Suprapubic skin (tissue), 4 donors: Measurements from ENCODE around the gene TSC22D4. TPM values are rescaled to one million over a fixed set of nuclear protein-coding genes. Genes with fewer than 3 reads are reported as not detected.
A peak's percentile ranks its signal among the peaks of the same experiment; 100 is the strongest.
"Not testable (repeated sequence)": the region's sequence is repeated elsewhere in the genome, so short reads cannot be mapped to it uniquely, and the experiment has no call there.

ENCODE experiments used
- DNase-seq, 2 donors: peaks; one replicate each; pipeline ENCODE4 v3.0.0-alpha.2; 2019; ENCODE audit warnings: low spot score in 2 of 2
- H3K27ac ChIP-seq: fragments of 200-600 bp; sonication (generic); one replicate; pipeline ENCODE4 v1.5.1; 2019
- H3K27me3 ChIP-seq: fragments of 200-600 bp; sonication (generic); one replicate; pipeline ENCODE4 v1.5.1; 2019
- H3K36me3 ChIP-seq: fragments of 200-600 bp; sonication (generic); one replicate; pipeline ENCODE4 v1.5.1; 2019
- H3K4me1 ChIP-seq: fragments of 200-600 bp; sonication (generic); one replicate; pipeline ENCODE4 v1.5.1; 2019
- H3K4me3 ChIP-seq: fragments of 200-600 bp; sonication (generic); one replicate; pipeline ENCODE4 v1.5.1; 2019; ENCODE audit warnings: mild to moderate bottlenecking
- H3K9me3 ChIP-seq: fragments of 200-600 bp; sonication (generic); one replicate; pipeline ENCODE4 v1.5.1; 2019
- EP300 ChIP-seq: sonication (generic); formaldehyde crosslinking; IDR thresholded peaks from one replicate; pipeline ENCODE4 v1.6.1; 2017; ENCODE audit warnings: antibody characterized with exemption
- POLR2A ChIP-seq, 2 donors: fragments of 450-650 bp; IDR thresholded peaks; one replicate each; pipeline ENCODE4 v1.6.1; 2017; ENCODE audit warnings: antibody characterized with exemption in 2 of 2, mild to moderate bottlenecking in 2 of 2, moderate library complexity in 2 of 2
- POLR2AphosphoS5 ChIP-seq, 3 donors: sonication (generic); formaldehyde crosslinking; IDR thresholded peaks; one replicate each; pipeline ENCODE4 v1.6.1; 2017; ENCODE audit warnings: antibody characterized with exemption in 3 of 3
- WGBS: methylation state at CpG from one replicate; pipeline ENCODE4 v1.1.5; 2018; 5-methylcytosine and 5-hydroxymethylcytosine counted together
- total RNA-seq, 4 donors: library from RNA; depleted of rRNA; stranded (reverse); fragments of >200 nt; gene quantifications; one replicate each; pipeline ENCODE4 v1.1.0, GENCODE V29; 2016
- TF ChIP-seq, protein P1 (sequence below), 2 donors: fragments of 200-600 bp in 1 of 2; fragments of 450-650 bp in 1 of 2; sonication (generic) in 1 of 2; IDR thresholded peaks; one replicate each; pipeline ENCODE4 v1.5.1; 2016 to 2019; ENCODE audit warnings: antibody characterized with exemption in 2 of 2, mild to moderate bottlenecking in 1 of 2, moderate library complexity in 1 of 2

TSC22D4 gene
- 10 to 100 TPM; 52.7 to 67.2 (median 57.3) TPM for total RNA-seq

DNA sequence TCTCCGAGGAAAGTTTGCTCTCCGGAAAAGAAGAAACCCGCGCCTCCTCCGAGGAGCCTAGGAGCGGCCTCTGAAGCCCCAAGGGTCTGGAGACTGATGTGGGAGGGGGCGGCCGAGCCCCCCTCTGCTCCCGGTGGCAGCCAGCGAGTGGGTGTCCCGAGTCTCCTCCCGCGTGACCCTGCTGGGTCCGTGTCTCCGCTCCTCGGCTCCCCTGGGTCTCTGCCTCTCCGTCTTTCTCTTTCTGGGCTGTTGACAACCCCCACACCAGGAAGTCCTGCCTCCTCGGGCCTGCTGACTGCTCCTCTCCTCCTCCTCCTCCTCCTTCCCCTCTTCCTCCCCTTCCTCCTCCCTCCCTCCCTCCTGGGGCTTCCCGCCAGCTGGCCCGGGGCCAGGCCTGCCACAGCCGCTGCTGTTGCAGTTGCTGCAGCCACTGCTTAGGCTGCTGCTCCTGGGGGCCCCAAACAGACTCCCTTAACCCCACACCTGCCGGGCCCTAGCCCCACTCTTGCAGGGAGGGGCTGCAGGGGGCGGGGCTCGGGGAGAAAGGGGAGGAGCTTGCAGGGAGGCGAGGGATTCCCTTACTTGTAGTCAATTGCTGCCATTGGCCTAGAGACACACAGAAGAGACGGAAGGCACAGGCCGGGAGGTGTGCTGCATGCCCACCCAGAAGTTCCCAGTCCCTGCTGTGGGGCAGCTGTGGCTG lies at the start of gene TSC22D4:
TSS of gene TSC22D4 (minus strand) at position 257 of the 703 bp plus-strand sequence. CDS start 1,176 bp downstream, outside the sequence.
- WGBS, result 0% methylated on average over 7 of the region's 27 CpGs
- no peaks in the 10 kb centered on the region for H3K9me3 ChIP-seq
- DNase-seq, result peak; percentile 97
- TF ChIP-seq EP300 (no peak), POLR2A (IDR thresholded peaks at IDR 0.05) (peak in 1 of 2 donors; percentile 53), POLR2AphosphoS5 (IDR thresholded peaks at IDR 0.05) (peak in 2 of 3 donors; percentile 54 to 65)
- TF ChIP-seq, protein P1, sequence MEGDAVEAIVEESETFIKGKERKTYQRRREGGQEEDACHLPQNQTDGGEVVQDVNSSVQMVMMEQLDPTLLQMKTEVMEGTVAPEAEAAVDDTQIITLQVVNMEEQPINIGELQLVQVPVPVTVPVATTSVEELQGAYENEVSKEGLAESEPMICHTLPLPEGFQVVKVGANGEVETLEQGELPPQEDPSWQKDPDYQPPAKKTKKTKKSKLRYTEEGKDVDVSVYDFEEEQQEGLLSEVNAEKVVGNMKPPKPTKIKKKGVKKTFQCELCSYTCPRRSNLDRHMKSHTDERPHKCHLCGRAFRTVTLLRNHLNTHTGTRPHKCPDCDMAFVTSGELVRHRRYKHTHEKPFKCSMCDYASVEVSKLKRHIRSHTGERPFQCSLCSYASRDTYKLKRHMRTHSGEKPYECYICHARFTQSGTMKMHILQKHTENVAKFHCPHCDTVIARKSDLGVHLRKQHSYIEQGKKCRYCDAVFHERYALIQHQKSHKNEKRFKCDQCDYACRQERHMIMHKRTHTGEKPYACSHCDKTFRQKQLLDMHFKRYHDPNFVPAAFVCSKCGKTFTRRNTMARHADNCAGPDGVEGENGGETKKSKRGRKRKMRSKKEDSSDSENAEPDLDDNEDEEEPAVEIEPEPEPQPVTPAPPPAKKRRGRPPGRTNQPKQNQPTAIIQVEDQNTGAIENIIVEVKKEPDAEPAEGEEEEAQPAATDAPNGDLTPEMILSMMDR (IDR thresholded peaks at IDR 0.05), result no peak
- H3K27ac ChIP-seq, result peak within 1 kb of the TSS; percentile 92
- H3K27me3 ChIP-seq, result no peaks in the 10 kb centered on the region
- H3K4me3 ChIP-seq, result peak within 1 kb of the TSS; percentile 92
- H3K4me1 ChIP-seq, result peaks cover 62% of the 10 kb centered on the region
- peaks cover 7% of the 10 kb centered on the region for H3K36me3 ChIP-seq

DNA sequence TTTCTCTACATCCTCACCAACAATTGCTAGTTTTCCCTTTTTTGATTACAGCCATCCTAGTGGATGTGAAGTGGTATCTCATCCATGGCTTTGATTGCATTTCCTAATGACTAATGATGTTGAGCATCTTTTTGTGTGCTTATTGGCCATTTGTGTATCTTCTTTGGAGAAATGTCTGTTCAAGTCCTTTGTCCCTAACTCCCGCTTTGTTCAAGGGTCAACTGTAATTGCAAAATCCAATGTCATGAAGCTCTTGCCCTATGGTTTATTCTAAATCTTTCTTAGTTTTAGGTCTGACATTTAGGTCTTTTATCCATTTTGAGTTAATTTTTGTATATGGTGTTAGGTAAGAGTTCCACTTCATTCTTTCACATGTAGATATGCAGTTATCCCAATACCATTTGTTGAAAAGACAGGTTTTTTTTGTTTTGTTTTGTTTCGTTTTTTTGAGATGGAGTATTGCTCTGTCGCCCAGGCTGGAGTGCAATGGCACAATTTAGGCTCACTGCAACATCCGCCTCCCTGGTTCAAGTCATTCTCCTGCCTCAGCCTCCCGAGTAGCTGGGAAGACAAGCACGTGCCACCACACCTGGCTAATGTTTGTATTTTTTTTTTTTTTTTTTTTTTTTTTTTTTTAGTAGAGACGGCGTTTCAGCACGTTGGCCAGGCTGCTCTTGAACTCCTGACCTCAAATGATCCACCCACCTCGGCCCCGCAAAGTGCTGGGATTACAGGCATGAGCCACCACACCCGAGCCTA lies 49.3 kb upstream of the TSC22D4 start:
- not testable (repeated sequence) for H3K27me3 ChIP-seq, H3K27ac ChIP-seq, DNase-seq, H3K9me3 ChIP-seq, H3K4me1 ChIP-seq, H3K4me3 ChIP-seq, H3K36me3 ChIP-seq
- 67% methylated on average over 11 of the region's 12 CpGs for WGBS

DNA sequence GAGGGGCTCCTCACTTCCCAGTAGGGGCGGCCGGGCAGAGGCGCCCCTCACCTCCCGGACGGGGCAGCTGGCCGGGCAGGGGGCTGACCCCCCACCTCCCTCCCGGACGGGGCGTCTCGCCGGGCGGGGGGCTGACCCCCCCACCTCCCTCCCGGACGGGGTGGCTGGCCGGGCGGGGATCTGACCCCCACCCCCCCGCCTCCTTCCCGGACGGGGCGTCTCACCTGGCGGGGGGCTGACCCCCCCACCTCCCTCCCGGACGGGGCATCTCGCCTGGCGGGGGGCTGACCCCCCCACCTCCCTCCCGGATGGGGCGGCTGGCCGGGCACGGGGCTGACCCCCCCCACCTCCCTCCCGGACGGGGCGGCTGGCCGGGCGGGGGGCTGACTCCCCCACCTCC lies 44.2 kb upstream of the TSC22D4 start:
- not testable (repeated sequence) for H3K9me3 ChIP-seq, H3K27ac ChIP-seq, H3K36me3 ChIP-seq, H3K4me1 ChIP-seq, H3K4me3 ChIP-seq, H3K27me3 ChIP-seq, DNase-seq
- WGBS, result no CpG with 5 or more reads among the region's 34 CpGs

DNA sequence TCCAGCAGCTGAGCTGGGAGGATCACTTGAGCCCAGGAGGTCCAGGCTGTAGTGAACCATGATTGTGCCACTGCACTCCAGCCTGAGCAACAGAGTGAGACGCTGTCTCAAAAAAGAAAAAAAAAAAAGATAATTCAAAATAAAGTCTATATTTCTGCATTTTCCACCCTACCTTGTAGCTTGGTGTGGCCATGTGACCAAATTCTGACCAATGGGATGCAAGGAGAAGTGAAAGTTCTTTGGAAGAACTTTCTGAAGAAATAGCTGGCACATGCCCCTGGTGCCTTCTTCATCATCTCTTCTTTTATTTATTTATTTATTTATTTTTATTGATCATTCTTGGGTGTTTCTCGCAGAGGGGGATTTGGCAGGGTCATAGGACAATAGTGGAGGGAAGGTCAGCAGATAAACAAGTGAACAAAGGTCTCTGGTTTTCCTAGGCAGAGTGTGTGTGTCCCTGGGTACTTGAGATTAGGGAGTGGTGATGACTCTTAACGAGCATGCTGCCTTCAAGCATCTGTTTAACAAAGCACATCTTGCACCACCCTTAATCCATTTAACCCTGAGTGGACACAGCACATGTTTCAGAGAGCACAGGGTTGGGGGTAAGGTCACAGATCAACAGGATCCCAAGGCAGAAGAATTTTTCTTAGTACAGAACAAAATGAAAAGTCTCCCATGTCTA lies 43.0 kb upstream of the TSC22D4 start:
- 88% methylated on average over 2 of the region's 3 CpGs for WGBS
- not testable (repeated sequence) for DNase-seq, H3K4me3 ChIP-seq, H3K36me3 ChIP-seq, H3K27ac ChIP-seq, H3K9me3 ChIP-seq, H3K27me3 ChIP-seq, H3K4me1 ChIP-seq

DNA sequence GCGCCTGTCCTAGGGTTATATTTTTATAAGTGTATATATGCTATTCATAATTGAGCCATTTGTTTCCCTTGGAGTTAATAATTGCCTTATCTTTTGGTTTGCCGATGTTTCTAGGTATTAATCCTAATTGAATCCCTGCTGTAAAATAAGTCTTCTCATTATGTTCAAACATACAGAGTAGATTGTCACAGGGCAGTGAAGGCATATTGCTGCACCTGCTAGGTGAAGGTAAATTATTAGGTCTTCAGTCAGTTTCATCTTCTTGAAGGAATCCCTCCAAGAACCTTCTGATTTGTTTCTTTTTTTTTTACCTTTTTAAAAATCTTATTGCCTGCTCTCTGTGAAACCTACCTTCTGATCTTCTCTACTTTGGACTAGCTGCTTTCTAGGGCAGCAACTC lies 42.1 kb upstream of the TSC22D4 start:
- Histone ChIP-seq H3K27me3 (no peaks in the 10 kb centered on the region), H3K9me3 (no peaks in the 10 kb centered on the region), H3K4me1 (peaks cover 5% of the 10 kb centered on the region), H3K36me3 (no peaks in the 10 kb centered on the region), H3K4me3 (no peak overlapping the region), H3K27ac (no peak overlapping the region)
- TF ChIP-seq POLR2AphosphoS5 (IDR thresholded peaks at IDR 0.05), result no peak
- TF ChIP-seq POLR2A (IDR thresholded peaks at IDR 0.05), result no peak
- TF ChIP-seq, protein P1 (IDR thresholded peaks at IDR 0.05), result no peak
- TF ChIP-seq EP300, result no peak
- DNase-seq, result no peak
- 96% methylated on average over 2 of the region's 2 CpGs for WGBS

DNA sequence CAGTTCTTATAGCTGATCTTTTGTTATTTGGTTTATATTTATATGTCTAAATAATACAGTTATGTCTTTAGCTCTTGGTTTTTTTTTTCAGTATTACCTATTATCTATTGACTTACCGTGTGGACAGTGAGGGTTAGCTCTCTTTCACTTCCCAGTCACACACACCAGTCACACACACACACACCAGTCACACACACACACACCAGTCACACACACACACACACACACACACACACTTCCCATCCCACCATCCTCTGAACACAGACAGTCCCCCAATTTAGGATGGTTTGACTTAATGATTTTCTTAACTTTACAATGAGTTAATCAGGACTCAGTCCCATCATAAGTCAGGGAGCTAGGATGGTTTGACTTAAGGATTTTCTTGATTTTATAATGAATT lies 41.1 kb upstream of the TSC22D4 start:
- Histone ChIP-seq H3K9me3 (no peaks in the 10 kb centered on the region), H3K4me3 (no peak overlapping the region), H3K4me1 (peaks cover 14% of the 10 kb centered on the region), H3K27ac (no peak overlapping the region), H3K36me3 (no peaks in the 10 kb centered on the region), H3K27me3 (no peaks in the 10 kb centered on the region)
- TF ChIP-seq POLR2A (IDR thresholded peaks at IDR 0.05) (no peak), POLR2AphosphoS5 (IDR thresholded peaks at IDR 0.05) (no peak), EP300 (no peak)
- TF ChIP-seq, protein P1 (IDR thresholded peaks at IDR 0.05), result no peak
- DNase-seq, result no peak
- 22% methylated on average over 1 of the region's 1 CpG for WGBS
